ENCODE measurements around the gene SND1.

The SND1 gene

GRCh38 chr7:127770885-127771284 lies 118.9 kb downstream of the SND1 start:
- no peak for TF ChIP-seq FOXM1 (IDR thresholded peaks at IDR 0.05; ENCODE audit: borderline replicate concordance)
- TF ChIP-seq SUZ12 (IDR thresholded peaks at IDR 0.05): no peak
- TF ChIP-seq PKNOX1 (IDR thresholded peaks at IDR 0.05): no peak
- no peak for TF ChIP-seq FOXK2 (IDR thresholded peaks at IDR 0.05)
- TF ChIP-seq CTBP1 (IDR thresholded peaks at IDR 0.05; ENCODE audit: borderline replicate concordance): no peak
- TF ChIP-seq LEF1 (IDR thresholded peaks at IDR 0.05; ENCODE audit: borderline replicate concordance): no peak
- TF ChIP-seq ZNF384 (IDR thresholded peaks at IDR 0.05): no peak
- no peak for TF ChIP-seq BHLHE40 (IDR thresholded peaks at IDR 0.05; ENCODE audit: borderline replicate concordance)
- no peak for TF ChIP-seq ELF4 (IDR thresholded peaks at IDR 0.05)
- TF ChIP-seq L3MBTL2 (conservative IDR thresholded peaks at IDR 0.05): no peak
- no peak for TF ChIP-seq FOXA1 (IDR thresholded peaks at IDR 0.05)
- TF ChIP-seq HDGF (IDR thresholded peaks at IDR 0.05; ENCODE audit: borderline replicate concordance): no peak
- no peak for TF ChIP-seq NFRKB (IDR thresholded peaks at IDR 0.05)
- TF ChIP-seq TARDBP (IDR thresholded peaks at IDR 0.05): no peak
- no peak for TF ChIP-seq ARNT (IDR thresholded peaks at IDR 0.05)
- no peak for TF ChIP-seq SP1 (IDR thresholded peaks at IDR 0.05)
- no peak for DNase-seq (ENCODE audit: extremely low spot score)
- ChIA-PET CTCF (no interaction called here), POLR2A (no interaction called here)

- DNase-seq (ENCODE audit: extremely low spot score): no peak
- CTCF ChIA-PET: no interaction called here
- POLR2A ChIA-PET: no interaction called here
- TF ChIP-seq ELF4 (IDR thresholded peaks at IDR 0.05) (no peak), NFRKB (IDR thresholded peaks at IDR 0.05) (no peak), LEF1 (IDR thresholded peaks at IDR 0.05; ENCODE audit: borderline replicate concordance) (no peak), TARDBP (IDR thresholded peaks at IDR 0.05) (no peak), SP1 (IDR thresholded peaks at IDR 0.05) (no peak), PKNOX1 (IDR thresholded peaks at IDR 0.05) (no peak), HDGF (IDR thresholded peaks at IDR 0.05; ENCODE audit: borderline replicate concordance) (no peak), CTBP1 (IDR thresholded peaks at IDR 0.05; ENCODE audit: borderline replicate concordance) (no peak), SUZ12 (IDR thresholded peaks at IDR 0.05) (no peak), FOXA1 (IDR thresholded peaks at IDR 0.05) (no peak), BHLHE40 (IDR thresholded peaks at IDR 0.05; ENCODE audit: borderline replicate concordance) (no peak), ZNF384 (IDR thresholded peaks at IDR 0.05) (no peak), FOXK2 (IDR thresholded peaks at IDR 0.05) (no peak), L3MBTL2 (conservative IDR thresholded peaks at IDR 0.05) (no peak), ARNT (IDR thresholded peaks at IDR 0.05) (no peak), FOXM1 (IDR thresholded peaks at IDR 0.05; ENCODE audit: borderline replicate concordance) (no peak)
Measured at GRCh38 chr7:127771707-127772106, 119.7 kb downstream of the SND1 start.

GRCh38 chr7:127776776-127777386 lies 124.9 kb downstream of the SND1 start:
- TF ChIP-seq FOXK2 (IDR thresholded peaks at IDR 0.05): no peak
- no peak for TF ChIP-seq SUZ12 (IDR thresholded peaks at IDR 0.05)
- no peak for TF ChIP-seq ZNF384 (IDR thresholded peaks at IDR 0.05)
- no peak for TF ChIP-seq HDGF (IDR thresholded peaks at IDR 0.05; ENCODE audit: borderline replicate concordance)
- TF ChIP-seq PKNOX1 (IDR thresholded peaks at IDR 0.05): no peak
- no peak for TF ChIP-seq ARNT (IDR thresholded peaks at IDR 0.05)
- TF ChIP-seq FOXM1 (IDR thresholded peaks at IDR 0.05; ENCODE audit: borderline replicate concordance): no peak
- TF ChIP-seq CTBP1 (IDR thresholded peaks at IDR 0.05; ENCODE audit: borderline replicate concordance): no peak
- no peak for TF ChIP-seq FOXA1 (IDR thresholded peaks at IDR 0.05)
- TF ChIP-seq SP1 (IDR thresholded peaks at IDR 0.05): no peak
- no peak for TF ChIP-seq ELF4 (IDR thresholded peaks at IDR 0.05)
- no peak for TF ChIP-seq LEF1 (IDR thresholded peaks at IDR 0.05; ENCODE audit: borderline replicate concordance)
- TF ChIP-seq NFRKB (IDR thresholded peaks at IDR 0.05): no peak
- no peak for TF ChIP-seq BHLHE40 (IDR thresholded peaks at IDR 0.05; ENCODE audit: borderline replicate concordance)
- no peak for TF ChIP-seq TARDBP (IDR thresholded peaks at IDR 0.05)
- no peak for TF ChIP-seq L3MBTL2 (conservative IDR thresholded peaks at IDR 0.05)
- ChIA-PET CTCF (interaction anchor here (0.7 kb wide), 1 partner anchor 16 kb away, joined by 3 read pairs; no protein-coding TSS in a partner anchor), POLR2A (no interaction called here)
- no peak for DNase-seq (ENCODE audit: extremely low spot score)

DNA sequence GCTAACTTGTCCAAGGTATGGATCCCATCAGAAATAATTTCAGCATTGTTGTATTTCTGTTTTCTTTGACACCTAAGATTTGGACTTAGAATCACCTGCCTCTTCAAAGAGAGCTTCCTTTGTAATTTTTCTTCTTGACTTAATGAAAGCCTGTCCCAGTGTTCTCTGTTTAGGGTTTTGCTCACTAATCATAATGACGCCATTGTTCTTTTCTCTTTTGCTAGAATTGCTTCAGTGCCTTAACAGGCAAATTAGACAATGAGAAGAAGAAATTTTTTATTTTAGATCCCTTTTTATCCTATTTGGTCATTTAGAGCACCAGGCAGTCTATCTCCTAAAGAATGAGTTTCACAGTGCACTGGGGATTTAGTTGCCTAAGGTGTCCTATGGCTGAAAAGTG lies 128.5 kb downstream of the SND1 start:
- no peak for DNase-seq (ENCODE audit: extremely low spot score)
- TF ChIP-seq FOXK2 (IDR thresholded peaks at IDR 0.05) (no peak), CTBP1 (IDR thresholded peaks at IDR 0.05; ENCODE audit: borderline replicate concordance) (no peak), ELF4 (IDR thresholded peaks at IDR 0.05) (no peak)
- CTCF ChIA-PET: no interaction called here
- POLR2A ChIA-PET: no interaction called here

DNA sequence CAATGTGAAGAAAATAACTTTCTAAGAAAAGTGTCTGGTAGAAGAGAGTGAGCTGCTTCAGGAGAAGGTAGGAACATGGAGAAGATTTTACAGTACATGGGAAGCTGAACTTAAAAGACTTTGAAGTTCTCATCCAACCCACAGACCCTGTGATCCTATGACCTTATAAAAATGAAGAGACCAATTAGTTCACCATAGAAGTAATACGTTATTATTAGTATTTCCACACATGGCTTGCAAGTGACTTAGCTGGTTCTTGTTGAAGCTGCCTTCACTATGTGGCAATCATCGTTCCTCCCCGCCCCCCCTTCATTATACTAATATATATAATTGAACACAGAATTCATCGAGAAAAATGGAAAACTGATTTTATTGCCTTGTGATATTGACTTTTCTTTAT lies 129.1 kb downstream of the SND1 start:
- no peak for DNase-seq (ENCODE audit: extremely low spot score)
- CTCF ChIA-PET: no interaction called here
- no peak for TF ChIP-seq LEF1 (IDR thresholded peaks at IDR 0.05; ENCODE audit: borderline replicate concordance)
- TF ChIP-seq ARNT (IDR thresholded peaks at IDR 0.05): no peak
- no peak for TF ChIP-seq L3MBTL2 (conservative IDR thresholded peaks at IDR 0.05)
- TF ChIP-seq SP1 (IDR thresholded peaks at IDR 0.05): no peak
- no peak for TF ChIP-seq NFRKB (IDR thresholded peaks at IDR 0.05)
- TF ChIP-seq FOXA1 (IDR thresholded peaks at IDR 0.05): no peak
- POLR2A ChIA-PET: no interaction called here

- CTCF ChIA-PET: no interaction called here
- no peak for DNase-seq (ENCODE audit: extremely low spot score)
- POLR2A ChIA-PET: no interaction called here
- TF ChIP-seq TARDBP (IDR thresholded peaks at IDR 0.05) (no peak), SP1 (IDR thresholded peaks at IDR 0.05) (no peak)
Measured at GRCh38 chr7:127782075-127782474, 130.1 kb downstream of the SND1 start.
